ENCODE results near the gene INPP5A.

DNA sequence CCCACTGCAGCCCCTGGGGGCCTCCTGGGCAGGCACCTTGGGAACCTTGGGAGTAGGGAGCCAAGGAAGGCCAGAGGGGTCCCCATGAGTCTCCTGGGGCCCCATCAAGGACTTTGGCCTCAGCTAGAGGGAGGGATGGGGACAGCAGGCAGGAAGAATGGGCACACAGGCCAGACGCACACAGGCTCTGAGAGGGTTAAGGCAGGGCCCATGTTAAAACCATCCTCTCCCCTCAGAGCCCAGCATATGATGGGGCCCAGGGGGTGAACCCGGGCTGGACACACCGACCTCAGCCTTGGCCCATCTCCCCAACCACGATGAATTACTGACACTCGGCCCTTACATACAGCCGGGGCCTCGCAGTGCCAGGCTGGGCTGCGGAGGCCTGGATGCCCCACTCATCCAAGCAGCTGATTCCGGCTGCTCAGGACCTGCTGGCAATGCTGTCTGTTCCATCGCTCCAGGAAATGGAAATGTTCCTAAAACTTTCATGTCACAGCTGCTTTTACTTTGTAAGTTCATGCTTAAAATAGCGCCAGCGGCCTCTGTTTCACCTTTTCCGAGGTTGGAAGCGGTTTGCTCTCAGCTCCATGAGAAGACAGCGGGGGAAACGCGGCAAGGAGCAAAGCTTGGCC, 17.3 kb upstream of the INPP5A start:
- TF ChIP-seq, protein P1, sequence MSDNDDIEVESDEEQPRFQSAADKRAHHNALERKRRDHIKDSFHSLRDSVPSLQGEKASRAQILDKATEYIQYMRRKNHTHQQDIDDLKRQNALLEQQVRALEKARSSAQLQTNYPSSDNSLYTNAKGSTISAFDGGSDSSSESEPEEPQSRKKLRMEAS (IDR thresholded peaks at IDR 0.05) = no peak
- TF ChIP-seq, protein P2, sequence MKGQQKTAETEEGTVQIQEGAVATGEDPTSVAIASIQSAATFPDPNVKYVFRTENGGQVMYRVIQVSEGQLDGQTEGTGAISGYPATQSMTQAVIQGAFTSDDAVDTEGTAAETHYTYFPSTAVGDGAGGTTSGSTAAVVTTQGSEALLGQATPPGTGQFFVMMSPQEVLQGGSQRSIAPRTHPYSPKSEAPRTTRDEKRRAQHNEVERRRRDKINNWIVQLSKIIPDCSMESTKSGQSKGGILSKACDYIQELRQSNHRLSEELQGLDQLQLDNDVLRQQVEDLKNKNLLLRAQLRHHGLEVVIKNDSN (IDR thresholded peaks at IDR 0.05) = no peak
- TF ChIP-seq, protein P3, sequence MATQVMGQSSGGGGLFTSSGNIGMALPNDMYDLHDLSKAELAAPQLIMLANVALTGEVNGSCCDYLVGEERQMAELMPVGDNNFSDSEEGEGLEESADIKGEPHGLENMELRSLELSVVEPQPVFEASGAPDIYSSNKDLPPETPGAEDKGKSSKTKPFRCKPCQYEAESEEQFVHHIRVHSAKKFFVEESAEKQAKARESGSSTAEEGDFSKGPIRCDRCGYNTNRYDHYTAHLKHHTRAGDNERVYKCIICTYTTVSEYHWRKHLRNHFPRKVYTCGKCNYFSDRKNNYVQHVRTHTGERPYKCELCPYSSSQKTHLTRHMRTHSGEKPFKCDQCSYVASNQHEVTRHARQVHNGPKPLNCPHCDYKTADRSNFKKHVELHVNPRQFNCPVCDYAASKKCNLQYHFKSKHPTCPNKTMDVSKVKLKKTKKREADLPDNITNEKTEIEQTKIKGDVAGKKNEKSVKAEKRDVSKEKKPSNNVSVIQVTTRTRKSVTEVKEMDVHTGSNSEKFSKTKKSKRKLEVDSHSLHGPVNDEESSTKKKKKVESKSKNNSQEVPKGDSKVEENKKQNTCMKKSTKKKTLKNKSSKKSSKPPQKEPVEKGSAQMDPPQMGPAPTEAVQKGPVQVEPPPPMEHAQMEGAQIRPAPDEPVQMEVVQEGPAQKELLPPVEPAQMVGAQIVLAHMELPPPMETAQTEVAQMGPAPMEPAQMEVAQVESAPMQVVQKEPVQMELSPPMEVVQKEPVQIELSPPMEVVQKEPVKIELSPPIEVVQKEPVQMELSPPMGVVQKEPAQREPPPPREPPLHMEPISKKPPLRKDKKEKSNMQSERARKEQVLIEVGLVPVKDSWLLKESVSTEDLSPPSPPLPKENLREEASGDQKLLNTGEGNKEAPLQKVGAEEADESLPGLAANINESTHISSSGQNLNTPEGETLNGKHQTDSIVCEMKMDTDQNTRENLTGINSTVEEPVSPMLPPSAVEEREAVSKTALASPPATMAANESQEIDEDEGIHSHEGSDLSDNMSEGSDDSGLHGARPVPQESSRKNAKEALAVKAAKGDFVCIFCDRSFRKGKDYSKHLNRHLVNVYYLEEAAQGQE (IDR thresholded peaks at IDR 0.05; ENCODE audit: low read depth) = no peak
- TF ChIP-seq EGR1 (IDR thresholded peaks at IDR 0.05) (no peak), EP300 (IDR thresholded peaks at IDR 0.05; ENCODE audit: borderline replicate concordance) (no peak), NFIC (IDR thresholded peaks at IDR 0.05) (no peak), TAF1 (IDR thresholded peaks at IDR 0.05; ENCODE audit: low read depth) (no peak), CEBPB (IDR thresholded peaks at IDR 0.05) (no peak), FOXM1 (IDR thresholded peaks at IDR 0.05; ENCODE audit: borderline replicate concordance, low read depth) (no peak), YY1 (IDR thresholded peaks at IDR 0.05; ENCODE audit: low read depth) (no peak), RAD21 (IDR thresholded peaks at IDR 0.05; ENCODE audit: low read depth) (no peak), CREB1 (IDR thresholded peaks at IDR 0.05; ENCODE audit: low read depth) (no peak), TCF12 (IDR thresholded peaks at IDR 0.05; ENCODE audit: low read depth) (no peak)
